Activated naive CD8-positive, alpha-beta T cell (primary cell): ENCODE data around the gene JAZF1.

Experiments used
- H3K27ac Mint-ChIP-seq: one replicate; pipeline ENCODE4 v1.8.0; 2021; ENCODE audit warnings: mixed read lengths
- H3K27me3 Mint-ChIP-seq: one replicate; pipeline ENCODE4 v1.8.0; 2021; ENCODE audit warnings: mixed read lengths
- H3K36me3 Mint-ChIP-seq: one replicate; pipeline ENCODE4 v1.8.0; 2021; ENCODE audit warnings: mixed read lengths
- H3K4me1 Mint-ChIP-seq: one replicate; pipeline ENCODE4 v1.8.0; 2021; ENCODE audit warnings: low read depth, mixed read lengths
- H3K4me3 Mint-ChIP-seq: one replicate; pipeline ENCODE4 v1.8.0; 2021; ENCODE audit warnings: mild to moderate bottlenecking, mixed read lengths
- H3K9me3 Mint-ChIP-seq: one replicate; pipeline ENCODE4 v1.8.0; 2021; ENCODE audit warnings: low read depth, mixed read lengths

The JAZF1 gene

GRCh38 chr7:27992755-27993493 is 187.7 kb downstream of the JAZF1 start:
- Mint-ChIP-seq H3K4me3 (no peak overlapping the region), H3K27me3 (no peaks in the 10 kb centered on the region), H3K36me3 (peaks cover 11% of the 10 kb centered on the region), H3K9me3 (peaks cover 7% of the 10 kb centered on the region), H3K4me1 (no peaks in the 10 kb centered on the region), H3K27ac (no peak overlapping the region)

GRCh38 chr7:27992097-27992496 is 188.5 kb downstream of the JAZF1 start:
- peaks cover 8% of the 10 kb centered on the region for H3K9me3 Mint-ChIP-seq
- no peaks in the 10 kb centered on the region for H3K4me1 Mint-ChIP-seq
- no peak overlapping the region for H3K4me3 Mint-ChIP-seq
- no peak overlapping the region for H3K27ac Mint-ChIP-seq
- no peaks in the 10 kb centered on the region for H3K27me3 Mint-ChIP-seq
- peaks cover 12% of the 10 kb centered on the region for H3K36me3 Mint-ChIP-seq

- Mint-ChIP-seq H3K9me3 (peaks cover 8% of the 10 kb centered on the region), H3K4me1 (no peaks in the 10 kb centered on the region), H3K4me3 (no peak overlapping the region), H3K27ac (no peak overlapping the region), H3K27me3 (no peaks in the 10 kb centered on the region), H3K36me3 (peaks cover 10% of the 10 kb centered on the region)
Observed at GRCh38 chr7:27991006-27991528, 189.5 kb downstream of the JAZF1 start.

- Mint-ChIP-seq H3K36me3 (peaks cover 24% of the 10 kb centered on the region), H3K27ac (no peak overlapping the region), H3K4me3 (no peak overlapping the region), H3K4me1 (peaks cover 16% of the 10 kb centered on the region), H3K9me3 (peaks cover 10% of the 10 kb centered on the region), H3K27me3 (no peaks in the 10 kb centered on the region)
Observed at GRCh38 chr7:27976531-27976930, 204.1 kb downstream of the JAZF1 start.

- Mint-ChIP-seq H3K4me3 (no peak overlapping the region), H3K27me3 (no peaks in the 10 kb centered on the region), H3K9me3 (peaks cover 10% of the 10 kb centered on the region), H3K36me3 (peaks cover 14% of the 10 kb centered on the region), H3K4me1 (peaks cover 16% of the 10 kb centered on the region), H3K27ac (no peak overlapping the region)
Observed at GRCh38 chr7:27973625-27974024, 207.0 kb downstream of the JAZF1 start.

GRCh38 chr7:27972276-27972675 is 208.3 kb downstream of the JAZF1 start:
- H3K4me1 Mint-ChIP-seq = peaks cover 16% of the 10 kb centered on the region

GRCh38 chr7:27971171-27971812 is 209.3 kb downstream of the JAZF1 start:
- H3K27ac Mint-ChIP-seq = no peak overlapping the region
- H3K4me1 Mint-ChIP-seq = peaks cover 16% of the 10 kb centered on the region
- no peak overlapping the region for H3K4me3 Mint-ChIP-seq
- no peaks in the 10 kb centered on the region for H3K27me3 Mint-ChIP-seq
- no peaks in the 10 kb centered on the region for H3K9me3 Mint-ChIP-seq
- H3K36me3 Mint-ChIP-seq = no peaks in the 10 kb centered on the region

More at GRCh38 chr7:27972276-27972675, 208.3 kb downstream of the JAZF1 start:
- Mint-ChIP-seq H3K9me3 (peaks cover 6% of the 10 kb centered on the region), H3K4me3 (peak overlapping the region; percentile 74), H3K27ac (peak overlapping the region; percentile 41), H3K27me3 (no peaks in the 10 kb centered on the region), H3K36me3 (peaks cover 5% of the 10 kb centered on the region)

- H3K9me3 Mint-ChIP-seq = no peaks in the 10 kb centered on the region
- peaks cover 16% of the 10 kb centered on the region for H3K4me1 Mint-ChIP-seq
- H3K27ac Mint-ChIP-seq = no peak overlapping the region
- H3K36me3 Mint-ChIP-seq = no peaks in the 10 kb centered on the region
- no peak overlapping the region for H3K4me3 Mint-ChIP-seq
- H3K27me3 Mint-ChIP-seq = no peaks in the 10 kb centered on the region
Observed at GRCh38 chr7:27970350-27970749, 210.2 kb downstream of the JAZF1 start.

- no peaks in the 10 kb centered on the region for H3K27me3 Mint-ChIP-seq
- H3K4me3 Mint-ChIP-seq = no peak overlapping the region
- H3K27ac Mint-ChIP-seq = no peak overlapping the region
- H3K4me1 Mint-ChIP-seq = peaks cover 16% of the 10 kb centered on the region
- H3K36me3 Mint-ChIP-seq = no peaks in the 10 kb centered on the region
- H3K9me3 Mint-ChIP-seq = no peaks in the 10 kb centered on the region
Observed at GRCh38 chr7:27969346-27969745, 211.2 kb downstream of the JAZF1 start.

- Mint-ChIP-seq H3K4me1 (peaks cover 11% of the 10 kb centered on the region), H3K27ac (no peak overlapping the region), H3K9me3 (no peaks in the 10 kb centered on the region), H3K36me3 (no peaks in the 10 kb centered on the region), H3K4me3 (no peak overlapping the region), H3K27me3 (no peaks in the 10 kb centered on the region)
Observed at GRCh38 chr7:27967639-27968038, 213.0 kb downstream of the JAZF1 start.

GRCh38 chr7:27966219-27966780 is 214.3 kb downstream of the JAZF1 start:
- no peaks in the 10 kb centered on the region for H3K9me3 Mint-ChIP-seq
- H3K27ac Mint-ChIP-seq = no peak overlapping the region
- no peaks in the 10 kb centered on the region for H3K27me3 Mint-ChIP-seq

GRCh38 chr7:27965650-27966049 is 214.9 kb downstream of the JAZF1 start:
- no peak overlapping the region for H3K4me3 Mint-ChIP-seq
- no peak overlapping the region for H3K27ac Mint-ChIP-seq
- H3K4me1 Mint-ChIP-seq = no peaks in the 10 kb centered on the region
- H3K9me3 Mint-ChIP-seq = no peaks in the 10 kb centered on the region
- no peaks in the 10 kb centered on the region for H3K27me3 Mint-ChIP-seq
- no peaks in the 10 kb centered on the region for H3K36me3 Mint-ChIP-seq

More at GRCh38 chr7:27966219-27966780, 214.3 kb downstream of the JAZF1 start:
- H3K36me3 Mint-ChIP-seq = no peaks in the 10 kb centered on the region
- H3K4me3 Mint-ChIP-seq = no peak overlapping the region
- no peaks in the 10 kb centered on the region for H3K4me1 Mint-ChIP-seq

- no peak overlapping the region for H3K27ac Mint-ChIP-seq
- H3K36me3 Mint-ChIP-seq = no peaks in the 10 kb centered on the region
- H3K4me3 Mint-ChIP-seq = no peak overlapping the region
- H3K9me3 Mint-ChIP-seq = no peaks in the 10 kb centered on the region
- H3K4me1 Mint-ChIP-seq = no peaks in the 10 kb centered on the region
- H3K27me3 Mint-ChIP-seq = no peaks in the 10 kb centered on the region
Observed at GRCh38 chr7:27964820-27965219, 215.8 kb downstream of the JAZF1 start.

GRCh38 chr7:27963056-27963455 is 217.5 kb downstream of the JAZF1 start:
- no peaks in the 10 kb centered on the region for H3K9me3 Mint-ChIP-seq
- no peaks in the 10 kb centered on the region for H3K36me3 Mint-ChIP-seq
- no peaks in the 10 kb centered on the region for H3K4me1 Mint-ChIP-seq
- H3K27me3 Mint-ChIP-seq = no peaks in the 10 kb centered on the region
- H3K4me3 Mint-ChIP-seq = no peak overlapping the region
- no peak overlapping the region for H3K27ac Mint-ChIP-seq

- Mint-ChIP-seq H3K27ac (no peak overlapping the region), H3K4me3 (no peak overlapping the region), H3K36me3 (no peaks in the 10 kb centered on the region), H3K9me3 (no peaks in the 10 kb centered on the region), H3K27me3 (no peaks in the 10 kb centered on the region), H3K4me1 (no peaks in the 10 kb centered on the region)
Observed at GRCh38 chr7:27962273-27962672, 218.3 kb downstream of the JAZF1 start.
